ENCODE data around the gene ROPN1B.

DNA sequence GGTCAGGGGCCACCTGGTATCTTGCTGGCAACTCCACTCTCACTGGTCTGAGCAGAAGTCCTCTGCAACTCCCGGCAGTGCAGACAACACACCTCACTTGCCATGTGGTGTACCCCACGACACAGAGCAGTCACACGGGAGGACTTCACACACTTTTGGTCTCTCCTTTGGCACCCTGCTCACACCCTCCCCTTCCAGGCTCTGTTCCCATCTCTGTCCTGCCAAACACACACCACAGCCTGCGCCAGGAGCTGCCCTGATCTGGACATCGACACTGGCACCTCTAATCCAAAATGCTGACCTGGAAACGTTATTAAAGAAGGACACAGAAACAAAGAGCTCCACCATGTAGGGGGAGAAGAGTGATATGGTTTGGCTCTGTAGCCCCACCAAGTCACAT, 57.8 kb downstream of the ROPN1B start:
- TF ChIP-seq, protein P1, sequence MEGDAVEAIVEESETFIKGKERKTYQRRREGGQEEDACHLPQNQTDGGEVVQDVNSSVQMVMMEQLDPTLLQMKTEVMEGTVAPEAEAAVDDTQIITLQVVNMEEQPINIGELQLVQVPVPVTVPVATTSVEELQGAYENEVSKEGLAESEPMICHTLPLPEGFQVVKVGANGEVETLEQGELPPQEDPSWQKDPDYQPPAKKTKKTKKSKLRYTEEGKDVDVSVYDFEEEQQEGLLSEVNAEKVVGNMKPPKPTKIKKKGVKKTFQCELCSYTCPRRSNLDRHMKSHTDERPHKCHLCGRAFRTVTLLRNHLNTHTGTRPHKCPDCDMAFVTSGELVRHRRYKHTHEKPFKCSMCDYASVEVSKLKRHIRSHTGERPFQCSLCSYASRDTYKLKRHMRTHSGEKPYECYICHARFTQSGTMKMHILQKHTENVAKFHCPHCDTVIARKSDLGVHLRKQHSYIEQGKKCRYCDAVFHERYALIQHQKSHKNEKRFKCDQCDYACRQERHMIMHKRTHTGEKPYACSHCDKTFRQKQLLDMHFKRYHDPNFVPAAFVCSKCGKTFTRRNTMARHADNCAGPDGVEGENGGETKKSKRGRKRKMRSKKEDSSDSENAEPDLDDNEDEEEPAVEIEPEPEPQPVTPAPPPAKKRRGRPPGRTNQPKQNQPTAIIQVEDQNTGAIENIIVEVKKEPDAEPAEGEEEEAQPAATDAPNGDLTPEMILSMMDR (IDR thresholded peaks at IDR 0.05): no peak
- no peak for TF ChIP-seq POLR2A (IDR thresholded peaks at IDR 0.05)
- no peak for TF ChIP-seq EP300 (IDR thresholded peaks at IDR 0.05)
